ENCODE data around the gene RXRG. TPM values are rescaled to one million over a fixed set of nuclear protein-coding genes. Genes with fewer than 3 reads are reported as not detected.

The RXRG gene
- total RNA-seq, 4 donors from 2014 or later = 1.7 to 3.9 (median 2.5) TPM

DNA sequence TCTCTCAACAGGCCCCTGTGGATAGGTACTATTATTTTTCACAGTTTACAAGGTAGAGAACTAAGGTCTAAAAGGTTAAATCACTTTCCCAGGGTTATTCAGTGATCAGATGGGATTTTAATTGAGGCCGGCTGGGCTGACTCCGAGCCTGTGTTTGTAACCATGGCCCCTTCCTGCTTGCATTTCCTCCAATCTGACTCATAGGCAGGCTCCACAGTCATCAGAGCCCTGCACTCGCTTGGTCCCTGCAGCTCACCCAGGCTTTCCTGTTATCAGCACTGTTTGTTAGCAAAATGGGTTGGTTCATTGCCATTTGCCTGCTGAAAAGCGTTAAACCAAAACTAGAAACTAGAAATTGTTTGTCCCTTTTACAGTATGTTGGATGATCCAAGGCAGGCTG is 47.0 kb downstream of the RXRG start:
- Histone ChIP-seq H3K9me3 (no peaks in the 10 kb centered on the region), H3K36me3 (no peaks in the 10 kb centered on the region), H3K27ac (replicated peaks in 1 of 4) (peak overlapping the region in 3 of 4 donors; percentile 3 to 28 (median 7)), H3K4me3 (no peak overlapping the region), H3K4me1 (peaks cover 5 to 18% (median 11%) of the 10 kb centered on the region in 4 donors), H3K27me3 (no peaks in the 10 kb centered on the region)
- 51% methylated on average over 4 of the region's 4 CpGs for WGBS
- no peak for DNase-seq (ENCODE audit: extremely low spot score)
- intact Hi-C loops (cut with DNase I) = no loop called here
- no peak for TF ChIP-seq POLR2AphosphoS5 (IDR thresholded peaks at IDR 0.05)
- TF ChIP-seq, protein P1, sequence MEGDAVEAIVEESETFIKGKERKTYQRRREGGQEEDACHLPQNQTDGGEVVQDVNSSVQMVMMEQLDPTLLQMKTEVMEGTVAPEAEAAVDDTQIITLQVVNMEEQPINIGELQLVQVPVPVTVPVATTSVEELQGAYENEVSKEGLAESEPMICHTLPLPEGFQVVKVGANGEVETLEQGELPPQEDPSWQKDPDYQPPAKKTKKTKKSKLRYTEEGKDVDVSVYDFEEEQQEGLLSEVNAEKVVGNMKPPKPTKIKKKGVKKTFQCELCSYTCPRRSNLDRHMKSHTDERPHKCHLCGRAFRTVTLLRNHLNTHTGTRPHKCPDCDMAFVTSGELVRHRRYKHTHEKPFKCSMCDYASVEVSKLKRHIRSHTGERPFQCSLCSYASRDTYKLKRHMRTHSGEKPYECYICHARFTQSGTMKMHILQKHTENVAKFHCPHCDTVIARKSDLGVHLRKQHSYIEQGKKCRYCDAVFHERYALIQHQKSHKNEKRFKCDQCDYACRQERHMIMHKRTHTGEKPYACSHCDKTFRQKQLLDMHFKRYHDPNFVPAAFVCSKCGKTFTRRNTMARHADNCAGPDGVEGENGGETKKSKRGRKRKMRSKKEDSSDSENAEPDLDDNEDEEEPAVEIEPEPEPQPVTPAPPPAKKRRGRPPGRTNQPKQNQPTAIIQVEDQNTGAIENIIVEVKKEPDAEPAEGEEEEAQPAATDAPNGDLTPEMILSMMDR (IDR thresholded peaks at IDR 0.05) = no peak
- no peak for TF ChIP-seq EP300 (IDR thresholded peaks at IDR 0.05)
- no peak for TF ChIP-seq POLR2A (IDR thresholded peaks at IDR 0.05; ENCODE audit: low read depth)

DNA sequence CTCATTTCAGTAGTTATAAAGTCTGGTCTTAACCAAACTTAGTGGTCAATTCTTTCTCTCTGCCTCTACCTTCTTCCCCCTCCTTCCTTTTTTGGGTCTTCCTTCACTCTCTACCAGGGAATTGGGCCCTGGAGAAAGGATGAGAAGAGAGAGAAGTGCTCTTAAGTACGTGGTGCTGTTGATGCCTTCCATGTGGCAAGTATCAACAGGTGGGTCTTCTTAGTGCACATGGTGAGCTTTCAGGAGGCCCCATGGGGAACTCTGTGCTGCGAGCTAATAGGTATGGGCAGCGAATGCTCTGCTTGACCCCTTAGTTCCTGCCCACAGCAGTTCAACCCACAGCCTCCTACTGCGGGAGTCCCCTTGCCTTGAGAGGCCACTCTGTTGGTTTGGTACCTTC is 49.0 kb downstream of the RXRG start:
- peaks cover 5 to 22% (median 16%) of the 10 kb centered on the region in 4 donors for H3K4me1 ChIP-seq
- H3K27ac ChIP-seq (replicated peaks in 1 of 4) = no peak overlapping the region
- no peaks in the 10 kb centered on the region for H3K9me3 ChIP-seq
- H3K4me3 ChIP-seq = no peak overlapping the region
- no peak for DNase-seq (ENCODE audit: extremely low spot score)
- H3K27me3 ChIP-seq = no peaks in the 10 kb centered on the region
- 88% methylated on average over 4 of the region's 4 CpGs for WGBS
- H3K36me3 ChIP-seq = no peaks in the 10 kb centered on the region
- intact Hi-C loops (cut with DNase I) = no loop called here
- TF ChIP-seq POLR2AphosphoS5 (IDR thresholded peaks at IDR 0.05) = no peak

DNA sequence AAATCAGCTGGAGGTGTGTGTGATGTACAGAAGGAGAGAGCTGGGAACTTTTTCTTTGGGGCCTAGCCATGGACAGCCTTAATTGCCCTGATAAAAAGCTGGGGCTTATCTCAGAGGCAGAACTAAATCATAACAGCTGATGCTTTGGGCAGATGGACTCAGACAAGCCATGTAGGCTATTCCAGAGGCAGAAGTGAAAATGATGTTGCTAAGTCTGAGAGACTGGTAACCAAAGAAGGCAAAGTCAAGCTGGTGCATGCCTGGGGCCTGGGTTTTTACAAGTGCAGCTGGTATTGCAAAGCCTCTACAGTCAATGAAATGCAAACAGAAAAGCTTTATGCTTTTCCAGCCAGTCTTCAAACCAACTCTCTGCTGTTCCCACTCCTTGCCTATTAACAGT is 49.4 kb downstream of the RXRG start:
- Histone ChIP-seq H3K4me1 (peaks cover 5 to 22% (median 16%) of the 10 kb centered on the region in 4 donors), H3K36me3 (no peaks in the 10 kb centered on the region), H3K27ac (replicated peaks in 1 of 4) (no peak overlapping the region), H3K27me3 (no peaks in the 10 kb centered on the region), H3K4me3 (no peak overlapping the region), H3K9me3 (no peaks in the 10 kb centered on the region)
- no peak for TF ChIP-seq EP300 (IDR thresholded peaks at IDR 0.05)
- no peak for TF ChIP-seq POLR2AphosphoS5 (IDR thresholded peaks at IDR 0.05)
- TF ChIP-seq, protein P1 (IDR thresholded peaks at IDR 0.05) = no peak
- TF ChIP-seq POLR2A (IDR thresholded peaks at IDR 0.05; ENCODE audit: low read depth) = no peak
- no peak for DNase-seq (ENCODE audit: extremely low spot score)
- intact Hi-C loops (cut with DNase I) = no loop called here

DNA sequence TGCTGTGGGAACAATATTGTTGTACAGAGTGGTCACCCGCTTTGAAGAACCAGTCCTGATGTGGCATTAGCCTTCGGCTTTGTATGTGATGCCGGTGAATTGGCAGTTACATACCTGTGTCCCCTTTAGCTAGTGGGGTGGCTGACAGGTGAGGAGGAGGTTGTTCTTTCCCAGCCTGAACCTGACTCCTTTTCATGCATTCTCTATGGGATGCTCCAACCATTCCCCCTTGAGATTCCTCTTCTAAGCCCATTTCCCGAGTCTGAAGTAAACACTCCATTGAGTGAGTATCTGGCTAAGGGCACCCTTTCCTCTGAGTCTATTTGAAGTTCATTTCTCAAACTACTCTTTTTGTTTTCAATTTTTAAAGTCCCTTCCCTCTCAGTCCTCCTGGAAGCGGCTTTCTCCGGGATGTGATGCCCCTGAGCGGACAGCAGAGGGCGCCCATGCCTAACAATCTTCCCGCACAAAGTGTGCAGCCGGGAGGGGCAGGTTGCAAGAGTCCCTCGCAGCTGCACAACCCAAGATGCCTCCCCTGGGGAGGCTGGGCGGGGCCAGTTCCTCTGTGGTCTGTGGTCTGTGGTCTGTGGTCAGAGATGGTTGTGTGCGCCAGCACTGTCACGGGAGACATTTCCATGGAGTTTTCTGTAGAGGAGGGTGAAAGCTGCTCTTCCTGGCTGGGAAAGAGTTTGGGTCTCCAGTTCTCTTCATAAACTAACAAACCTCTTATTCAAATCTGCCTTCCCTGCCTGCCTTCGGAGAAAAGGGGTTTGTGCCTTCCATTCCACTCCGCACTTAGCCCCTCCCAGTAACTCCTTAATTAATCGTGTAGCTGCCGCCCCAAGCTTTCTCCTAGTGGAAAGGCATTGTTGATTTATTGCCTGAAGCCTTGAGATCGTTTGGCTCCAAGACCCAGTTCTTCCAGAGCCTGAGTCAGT is 52.0 kb downstream of the RXRG start:
- H3K4me3 ChIP-seq = peak overlapping the region; percentile 27 to 48 (median 32)
- H3K4me1 ChIP-seq = peaks cover 5 to 16% (median 14%) of the 10 kb centered on the region in 4 donors
- no peak for TF ChIP-seq EP300 (IDR thresholded peaks at IDR 0.05)
- TF ChIP-seq, protein P1 (IDR thresholded peaks at IDR 0.05) = peak; percentile 92 to 97 (median 95)
- peak in 1 of 2 donors; percentile 60 for TF ChIP-seq POLR2AphosphoS5 (IDR thresholded peaks at IDR 0.05)
- peak; percentile 94 for DNase-seq (ENCODE audit: extremely low spot score)
- 15% methylated on average over 19 of the region's 19 CpGs for WGBS
- H3K9me3 ChIP-seq = no peaks in the 10 kb centered on the region
- H3K27me3 ChIP-seq = no peaks in the 10 kb centered on the region
- no peaks in the 10 kb centered on the region for H3K36me3 ChIP-seq
- H3K27ac ChIP-seq (replicated peaks in 1 of 4) = no peak overlapping the region
- intact Hi-C loops (cut with DNase I) = loop anchor here (1.0 to 5.0 kb wide), 2 partner anchors 200 to 519 kb away; no protein-coding TSS in a partner anchor

DNA sequence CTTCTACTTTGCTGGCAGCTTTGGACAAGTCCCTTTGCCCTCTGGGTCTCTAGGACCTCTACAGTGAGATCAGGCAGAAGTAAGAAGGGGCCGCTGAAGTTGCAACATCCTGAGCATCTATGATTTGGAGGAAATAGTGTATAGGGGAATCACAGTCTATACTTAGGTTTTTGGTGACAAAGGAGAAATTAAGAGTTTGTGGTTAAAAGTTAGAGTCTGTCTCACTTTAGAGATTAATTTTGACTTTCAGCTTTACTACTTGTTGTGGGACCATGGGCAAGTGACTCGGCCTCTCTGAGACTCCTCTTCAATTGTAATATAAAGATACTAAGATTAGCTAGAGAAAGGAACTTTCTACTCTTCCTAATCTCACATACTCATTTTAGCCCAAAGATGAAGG is 55.3 kb downstream of the RXRG start:
- TF ChIP-seq POLR2A (IDR thresholded peaks at IDR 0.05; ENCODE audit: low read depth) (no peak), POLR2AphosphoS5 (IDR thresholded peaks at IDR 0.05) (no peak), EP300 (IDR thresholded peaks at IDR 0.05) (no peak)
- TF ChIP-seq, protein P1 (IDR thresholded peaks at IDR 0.05) = no peak
- Histone ChIP-seq H3K4me1 (peaks cover 5 to 12% (median 11%) of the 10 kb centered on the region in 4 donors), H3K36me3 (no peaks in the 10 kb centered on the region), H3K9me3 (no peaks in the 10 kb centered on the region), H3K27ac (replicated peaks in 1 of 4) (no peak overlapping the region), H3K27me3 (no peaks in the 10 kb centered on the region), H3K4me3 (no peak overlapping the region)
- 88% methylated on average over 2 of the region's 2 CpGs for WGBS
- intact Hi-C loops (cut with DNase I) = loop anchor here (5.0 kb wide), 1 partner anchor 523 kb away; no protein-coding TSS in a partner anchor
- no peak for DNase-seq (ENCODE audit: extremely low spot score)

Measured in esophagus muscularis mucosa (tissue), 4 donors.